ENCODE data around the gene AP2S1. TPM values are rescaled to one million over a fixed set of nuclear protein-coding genes. Genes with fewer than 3 reads are reported as not detected.

The AP2S1 gene
- total and polyA plus RNA-seq, 7 donors: 63.0 to 121 (median 86.3) TPM

DNA sequence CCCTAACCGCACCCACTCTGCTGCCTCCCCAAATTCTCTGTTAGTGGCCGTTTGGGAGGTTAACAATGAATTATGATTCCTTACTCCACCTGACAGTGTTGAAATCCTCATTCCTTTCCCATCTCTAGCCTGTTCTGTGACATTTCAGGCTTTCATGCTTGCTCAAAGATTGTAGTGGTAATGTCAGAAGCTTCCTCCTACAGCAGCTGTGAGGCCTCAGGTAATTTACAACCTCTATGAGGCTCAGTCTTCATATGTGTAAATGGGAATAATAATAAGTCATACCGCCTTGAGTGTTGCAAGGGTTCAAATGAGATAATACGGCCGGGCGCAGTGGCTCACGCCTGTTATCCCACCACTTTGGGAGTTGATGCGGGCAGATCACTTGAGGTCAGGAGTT lies 61.3 kb downstream of the AP2S1 start:
- TF ChIP-seq, protein P1, sequence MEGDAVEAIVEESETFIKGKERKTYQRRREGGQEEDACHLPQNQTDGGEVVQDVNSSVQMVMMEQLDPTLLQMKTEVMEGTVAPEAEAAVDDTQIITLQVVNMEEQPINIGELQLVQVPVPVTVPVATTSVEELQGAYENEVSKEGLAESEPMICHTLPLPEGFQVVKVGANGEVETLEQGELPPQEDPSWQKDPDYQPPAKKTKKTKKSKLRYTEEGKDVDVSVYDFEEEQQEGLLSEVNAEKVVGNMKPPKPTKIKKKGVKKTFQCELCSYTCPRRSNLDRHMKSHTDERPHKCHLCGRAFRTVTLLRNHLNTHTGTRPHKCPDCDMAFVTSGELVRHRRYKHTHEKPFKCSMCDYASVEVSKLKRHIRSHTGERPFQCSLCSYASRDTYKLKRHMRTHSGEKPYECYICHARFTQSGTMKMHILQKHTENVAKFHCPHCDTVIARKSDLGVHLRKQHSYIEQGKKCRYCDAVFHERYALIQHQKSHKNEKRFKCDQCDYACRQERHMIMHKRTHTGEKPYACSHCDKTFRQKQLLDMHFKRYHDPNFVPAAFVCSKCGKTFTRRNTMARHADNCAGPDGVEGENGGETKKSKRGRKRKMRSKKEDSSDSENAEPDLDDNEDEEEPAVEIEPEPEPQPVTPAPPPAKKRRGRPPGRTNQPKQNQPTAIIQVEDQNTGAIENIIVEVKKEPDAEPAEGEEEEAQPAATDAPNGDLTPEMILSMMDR (IDR thresholded peaks at IDR 0.05): no peak
- ATAC-seq (no peak), DNase-seq (no peak)
- no peaks in the 10 kb centered on the region for H3K9me3 ChIP-seq
- intact Hi-C loops (cut with DNase I): loop anchor here in 1 of 2 donors (5.0 kb wide), 1 partner anchor 38 kb away; no protein-coding TSS in a partner anchor
- H3K36me3 ChIP-seq (ENCODE audit: insufficient read depth in 1 of 2, low read depth in 1 of 2): no peaks in the 10 kb centered on the region
- H3K27ac ChIP-seq: no peak overlapping the region
- H3K4me3 ChIP-seq: no peak overlapping the region
- peaks cover 0 to 21% (median 4%) of the 10 kb centered on the region in 3 donors for H3K27me3 ChIP-seq (ENCODE audit: insufficient read depth in 3 of 3, low read length in 2 of 3)
- peaks cover 9% of the 10 kb centered on the region for H3K4me1 ChIP-seq
- WGBS, 3 donors: 86 to 88% (median 87%) methylated on average over 8 of the region's 8 CpGs

DNA sequence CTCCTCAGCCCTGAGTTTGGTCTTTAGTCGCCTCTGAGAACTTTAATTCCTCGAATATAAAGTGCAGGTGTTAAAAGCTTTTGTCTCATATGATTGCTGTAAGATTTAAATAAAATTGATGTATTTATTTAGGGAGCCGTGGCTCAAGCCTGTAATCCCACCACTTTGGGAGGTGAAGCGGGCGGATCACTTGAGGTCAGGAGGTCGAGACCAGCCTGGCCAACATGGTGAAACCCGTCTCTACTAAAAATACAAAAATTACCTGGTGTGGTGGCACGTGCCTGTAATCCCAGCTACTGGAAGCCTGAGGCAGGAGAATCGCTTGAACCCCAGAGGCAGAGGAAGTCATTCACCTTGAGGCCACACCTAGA lies 61.7 kb downstream of the AP2S1 start:
- DNase-seq (no peak), ATAC-seq (no peak)
- intact Hi-C loops (cut with DNase I): loop anchor here in 1 of 2 donors (5.0 kb wide), 1 partner anchor 38 kb away; no protein-coding TSS in a partner anchor
- TF ChIP-seq, protein P1 (IDR thresholded peaks at IDR 0.05): no peak
- Histone ChIP-seq H3K9me3 (no peaks in the 10 kb centered on the region), H3K4me3 (peak overlapping the region; percentile 67), H3K36me3 (ENCODE audit: insufficient read depth in 1 of 2, low read depth in 1 of 2) (no peaks in the 10 kb centered on the region), H3K4me1 (peaks cover 9% of the 10 kb centered on the region), H3K27me3 (ENCODE audit: insufficient read depth in 3 of 3, low read length in 2 of 3) (peaks cover 0 to 21% (median 4%) of the 10 kb centered on the region in 3 donors), H3K27ac (no peak overlapping the region)
- WGBS, 3 donors: 63 to 67% (median 67%) methylated on average over 9 of the region's 9 CpGs

DNA sequence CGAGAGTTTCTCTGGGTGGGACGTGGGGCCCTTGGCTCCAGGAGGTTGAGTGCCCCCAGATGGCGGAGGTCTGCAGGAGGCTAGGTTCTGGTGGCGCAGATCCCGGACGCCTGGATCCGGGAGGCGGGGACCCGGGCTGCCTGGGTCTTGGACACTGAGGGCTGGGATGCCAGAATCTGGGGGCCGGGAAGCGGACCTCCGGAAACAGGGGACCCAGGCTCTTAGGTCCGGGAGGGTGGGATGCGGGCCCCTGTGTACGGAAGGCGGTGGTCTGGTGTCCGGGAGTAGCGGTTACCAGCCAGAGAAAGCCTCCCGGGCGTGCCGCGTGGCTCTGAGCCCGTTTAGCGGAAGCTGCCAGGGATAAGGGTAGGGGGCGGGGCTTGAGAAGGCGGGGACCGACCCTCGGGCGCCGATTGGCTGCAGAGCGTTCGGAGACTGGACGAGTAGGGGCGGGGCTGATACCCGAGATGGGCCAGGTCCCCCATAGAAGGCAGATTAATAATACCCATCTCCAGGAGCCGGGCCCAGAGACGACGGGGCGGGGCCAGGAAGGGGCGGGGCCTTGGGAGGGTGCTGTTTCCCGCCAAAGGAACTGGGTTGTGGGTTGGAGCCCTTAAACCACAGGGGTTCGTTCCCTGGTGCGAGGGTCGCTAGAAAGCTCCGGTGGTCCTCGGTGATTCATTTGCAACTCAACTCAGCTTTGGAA lies 62.2 kb downstream of the AP2S1 start, which contains the start of gene SLC1A5:
SLC1A5 (minus strand) TSS at position 333 of the 706 bp plus-strand sequence. CDS start 629 bp downstream, outside the sequence.
- intact Hi-C loops (cut with DNase I): loop anchor here in 1 of 2 donors (5.0 kb wide), 1 partner anchor 39 kb away; no protein-coding TSS in a partner anchor

More for the DNA sequence above, 62.2 kb downstream of the AP2S1 start, which contains the start of gene SLC1A5:
- 0 to 1% (median 0%) methylated on average over 40 to 46 of the region's 46 CpGs for WGBS, 3 donors
- TF ChIP-seq, protein P1 (IDR thresholded peaks at IDR 0.05): no peak
- H3K27me3 ChIP-seq (ENCODE audit: insufficient read depth in 3 of 3, low read length in 2 of 3): peaks cover 0 to 21% (median 4%) of the 10 kb centered on the region in 3 donors
- peak within 1 kb of the TSS; percentile 65 for H3K27ac ChIP-seq
- H3K36me3 ChIP-seq (ENCODE audit: insufficient read depth in 1 of 2, low read depth in 1 of 2): no peaks in the 10 kb centered on the region
- H3K9me3 ChIP-seq: no peaks in the 10 kb centered on the region
- H3K4me3 ChIP-seq: peak within 1 kb of the TSS; percentile 67
- peaks cover 9% of the 10 kb centered on the region for H3K4me1 ChIP-seq
- ATAC-seq: peak; percentile 88 to 92 (median 91)
- DNase-seq: peak; percentile 96 to 97

Other genes starting within 250 kb of the AP2S1 start
- gene CALM3, start 249.5 kb downstream of the AP2S1 start, total RNA-seq: 100 to 1,000 TPM; 142 to 192 (median 175) TPM
- 100 to 1,000 TPM; 120 to 145 (median 124) TPM for gene CALM3, start 249.5 kb downstream of the AP2S1 start, polyA plus RNA-seq
- gene PTGIR, start 225.8 kb downstream of the AP2S1 start, total RNA-seq: 1 to 10 TPM in 3 of 4 donors, under 1 TPM in 1; 0.82 to 7.0 (median 2.3) TPM
- 1 to 10 TPM in 1 of 3 donors, under 1 TPM in 2; 0.74 to 1.2 (median 0.75) TPM for gene PTGIR, start 225.8 kb downstream of the AP2S1 start, polyA plus RNA-seq
- gene GNG8, start 214.6 kb downstream of the AP2S1 start, total RNA-seq: not detected
- not detected for gene GNG8, start 214.6 kb downstream of the AP2S1 start, polyA plus RNA-seq
- gene DACT3, start 189.7 kb downstream of the AP2S1 start, total RNA-seq: 1 to 10 TPM in 3 of 4 donors, under 1 TPM in 1; 0.76 to 1.6 (median 1.1) TPM
- under 1 TPM; 0.44 to 0.66 (median 0.53) TPM for gene DACT3, start 189.7 kb downstream of the AP2S1 start, polyA plus RNA-seq
- gene PRKD2, start 133.7 kb downstream of the AP2S1 start, total RNA-seq: 1 to 10 TPM; 6.3 to 9.1 (median 8.1) TPM
- gene PRKD2, start 133.7 kb downstream of the AP2S1 start, polyA plus RNA-seq: 1 to 10 TPM; 4.0 to 6.9 (median 4.8) TPM
- gene FKRP, start 104.8 kb downstream of the AP2S1 start, total RNA-seq: 10 to 100 TPM; 14.4 to 24.5 (median 20.3) TPM
- gene FKRP, start 104.8 kb downstream of the AP2S1 start, polyA plus RNA-seq: 10 to 100 TPM; 11.6 to 15.0 (median 13.1) TPM
- 10 to 100 TPM; 28.6 to 72.3 (median 40.6) TPM for gene STRN4, start 104.4 kb downstream of the AP2S1 start, total RNA-seq
- 10 to 100 TPM; 45.2 to 53.9 (median 46.2) TPM for gene STRN4, start 104.4 kb downstream of the AP2S1 start, polyA plus RNA-seq
- 10 to 100 TPM in 1 of 4 donors, 1 to 10 TPM in 3; 5.4 to 12.6 (median 8.2) TPM for gene SLC1A5, start 62.3 kb downstream of the AP2S1 start, total RNA-seq
- gene SLC1A5, start 62.3 kb downstream of the AP2S1 start, polyA plus RNA-seq: 10 to 100 TPM in 1 of 3 donors, 1 to 10 TPM in 2; 3.2 to 10.3 (median 3.4) TPM
- 10 to 100 TPM; 26.0 to 44.9 (median 32.2) TPM for gene ARHGAP35, start 10.2 kb upstream of the AP2S1 start, total RNA-seq
- 10 to 100 TPM in 2 of 3 donors, 1 to 10 TPM in 1; 10.0 to 50.6 (median 15.5) TPM for gene ARHGAP35, start 10.2 kb upstream of the AP2S1 start, polyA plus RNA-seq
- gene NPAS1, start 169.0 kb upstream of the AP2S1 start, total RNA-seq: under 1 TPM in 2 of 4 donors, not detected in 2; 0.18 to 0.23 TPM
- under 1 TPM in 2 of 3 donors, not detected in 1; 0.04 to 0.18 TPM for gene NPAS1, start 169.0 kb upstream of the AP2S1 start, polyA plus RNA-seq
- 10 to 100 TPM; 19.7 to 31.4 (median 25.4) TPM for gene TMEM160, start 197.8 kb upstream of the AP2S1 start, total RNA-seq
- 10 to 100 TPM in 1 of 3 donors, 1 to 10 TPM in 2; 5.9 to 44.1 (median 7.3) TPM for gene TMEM160, start 197.8 kb upstream of the AP2S1 start, polyA plus RNA-seq

Data from psoas muscle (tissue), 8 donors.